HCT116 (cell line): ENCODE measurements around the gene PKD2. TPM values are rescaled to one million over a fixed set of nuclear protein-coding genes. Genes with fewer than 3 reads are reported as not detected.

Source experiments
- ATAC-seq: fragments of 200-7000 bp; cut with Tn5 transposase; 2 replicates; pipeline ENCODE4 v1.9.1; 2020; ENCODE audit warnings: mild to moderate bottlenecking, moderate library complexity
- BruUV-seq: library from RNA; stranded (reverse); fragments of 400-500 nt; replicated peaks from 2 replicates; lab custom pipeline; 2021; lab: Mats Ljungman, UMichigan
- CTCF ChIA-PET: fragments of 300-600 bp; sonication (Branson Sonifier 250); formaldehyde crosslinking; loops from one replicate; lab custom pipeline; 2021; ENCODE audit warnings: antibody characterized with exemption; lab: Charles Lee
- POLR2A ChIA-PET: fragments of 300-600, 350-600 bp; sonication (Branson Sonifier 250); formaldehyde crosslinking; loops from one replicate; lab custom pipeline; 2021; ENCODE audit warnings: antibody characterized with exemption; lab: Charles Lee
- RAD21 ChIA-PET, 2 experiments: fragments of 300-600 bp; sonication (Branson Sonifier 250); formaldehyde crosslinking; loops; one replicate each; lab custom pipeline; 2023; ENCODE audit warnings: low total read pairs in 2 of 2; ENCODE audit not compliant: uncharacterized antibody in 2 of 2, unreplicated experiment in 2 of 2, low non-redundant PET in 1 of 2; lab: Charles Lee
- DNase-seq: peaks from one replicate; pipeline ENCODE4 v3.0.0-alpha.2; 2010; ENCODE audit warnings: low read depth, low spot score
- H2AFZ ChIP-seq: fragments of 200-600 bp; shearing (Covaris generic), sonication (generic); 2 replicates; pipeline ENCODE4 v1.6.1; 2017; ENCODE audit warnings: low read depth, mixed run types, mixed read lengths, antibody characterized with exemption, low read length; ENCODE audit not compliant: poor library complexity, severe bottlenecking
- H3K27ac ChIP-seq: 2 replicates; pipeline ENCODE4 v1.5.1; 2012; ENCODE audit warnings: low read depth, low read length
- H3K27me3 ChIP-seq: fragments of 200-600 bp; sonication (generic); 2 replicates; pipeline ENCODE4 v1.6.1; 2016; ENCODE audit warnings: mixed run types, low read length, mixed read lengths; ENCODE audit not compliant: insufficient read depth
- H3K36me3 ChIP-seq, 2 experiments: fragments of 200-500 bp in 1 of 2; fragments of 200-600 bp in 1 of 2; sonication (Bioruptor generic) in 1 of 2; sonication (generic) in 1 of 2; 2 replicates each; pipeline versions ENCODE4 v1.5.1 to v1.6.1; 2014 to 2016; ENCODE audit warnings: low read length in 2 of 2, inconsistent platforms in 1 of 2, mixed read lengths in 1 of 2, mixed run types in 1 of 2; ENCODE audit not compliant: insufficient read depth in 2 of 2, control insufficient read depth in 1 of 2
- H3K4me1 ChIP-seq, 2 experiments: fragments of 200-600 bp in 1 of 2; sonication (generic) in 1 of 2; 2 replicates each; pipeline versions ENCODE4 v1.5.1 to v1.6.1; 2012 to 2017; ENCODE audit warnings: low read length in 2 of 2, inconsistent platforms in 1 of 2, mild to moderate bottlenecking in 1 of 2, mixed read lengths in 1 of 2, mixed run types in 1 of 2, moderate library complexity in 1 of 2; ENCODE audit not compliant: insufficient read depth in 2 of 2, control insufficient read depth in 1 of 2
- H3K4me2 ChIP-seq: fragments of 200-600 bp; sonication (generic); 2 replicates; pipeline ENCODE4 v1.6.1; 2017; ENCODE audit warnings: mixed run types, low read length, mixed read lengths
- H3K4me3 ChIP-seq, 2 experiments: fragments of 200-600 bp in 1 of 2; sonication (generic) in 1 of 2; replicated peaks in 1 of 2; 2 replicates each; pipeline ENCODE4 v1.5.1; 2011 to 2016; ENCODE audit warnings: low read length in 2 of 2, control low read depth in 1 of 2, low read depth in 1 of 2, mild to moderate bottlenecking in 1 of 2, mixed read lengths in 1 of 2, mixed run types in 1 of 2
- H3K79me2 ChIP-seq: fragments of 200-600 bp; sonication (generic); 2 replicates; pipeline ENCODE4 v1.6.1; 2017; ENCODE audit warnings: mild to moderate bottlenecking, mixed run types, low read length, moderate library complexity, mixed read lengths; ENCODE audit not compliant: insufficient read depth
- H3K9ac ChIP-seq: fragments of 200-600 bp; sonication (generic); 2 replicates; pipeline ENCODE4 v1.6.1; 2016; ENCODE audit warnings: low read length, mixed read lengths
- H3K9me2 ChIP-seq: fragments of 200-600 bp; sonication (generic), shearing (Covaris generic); 2 replicates; pipeline ENCODE4 v1.6.1; 2017; ENCODE audit warnings: mixed run types, mild to moderate bottlenecking, moderate library complexity; ENCODE audit not compliant: insufficient read depth
- H3K9me3 ChIP-seq, 2 experiments: fragments of 200-500 bp in 1 of 2; fragments of 200-600 bp in 1 of 2; sonication (Bioruptor generic) in 1 of 2; sonication (generic) in 1 of 2; 2 replicates each; pipeline ENCODE4 v1.6.1; 2014 to 2017; ENCODE audit warnings: low read length in 2 of 2, mixed read lengths in 2 of 2, inconsistent platforms in 1 of 2, low read depth in 1 of 2, mild to moderate bottlenecking in 1 of 2, mixed run types in 1 of 2, moderate library complexity in 1 of 2; ENCODE audit not compliant: control insufficient read depth in 1 of 2, insufficient read depth in 1 of 2
- H4K20me1 ChIP-seq: fragments of 200-600 bp; sonication (generic), shearing (Covaris generic); 2 replicates; pipeline ENCODE4 v1.6.1; 2017; ENCODE audit warnings: mixed run types, mild to moderate bottlenecking, moderate library complexity; ENCODE audit not compliant: insufficient read depth
- CBX3 ChIP-seq: IDR thresholded peaks from 2 replicates; pipeline ENCODE4 v1.6.1; 2012; ENCODE audit warnings: low read depth
- CEBPB ChIP-seq: IDR thresholded peaks from 2 replicates; pipeline ENCODE4 v1.6.1; 2012; ENCODE audit warnings: low read depth
- EGR1 ChIP-seq: IDR thresholded peaks from 2 replicates; pipeline ENCODE4 v1.6.1; 2012; ENCODE audit warnings: low read depth
- ELF1 ChIP-seq: IDR thresholded peaks from 2 replicates; pipeline ENCODE4 v1.6.1; 2012; ENCODE audit warnings: low read depth, borderline replicate concordance
- EZH2 ChIP-seq: fragments of 200-600 bp; sonication (generic); IDR thresholded peaks from 2 replicates; pipeline ENCODE4 v1.6.1; 2017; ENCODE audit warnings: antibody characterized with exemption, mixed run types
- RAD21 ChIP-seq: IDR thresholded peaks from 2 replicates; pipeline ENCODE4 v1.6.1; 2012; ENCODE audit warnings: low read depth, mild to moderate bottlenecking
- SIN3A ChIP-seq: IDR thresholded peaks from 2 replicates; pipeline ENCODE4 v1.6.1; 2012; ENCODE audit warnings: low read depth
- SP1 ChIP-seq: IDR thresholded peaks from 2 replicates; pipeline ENCODE4 v1.6.1; 2012; ENCODE audit warnings: low read depth
- SRF ChIP-seq: IDR thresholded peaks from 2 replicates; pipeline ENCODE4 v1.6.1; 2012; ENCODE audit warnings: low read depth
- YY1 ChIP-seq: IDR thresholded peaks from 2 replicates; pipeline ENCODE4 v1.6.1; 2011; ENCODE audit warnings: low read length, low read depth, moderate library complexity, mild to moderate bottlenecking; ENCODE audit not compliant: insufficient replicate concordance; ENCODE audit errors: extremely low read depth
- ZFX ChIP-seq: fragments of 450-650 bp; IDR thresholded peaks from 2 replicates; pipeline ENCODE4 v1.6.1; 2017
- ZNF274 ChIP-seq: fragments of 200-500 bp; sonication (Bioruptor generic); IDR thresholded peaks from 2 replicates; pipeline ENCODE4 v1.6.1; 2014; ENCODE audit warnings: mild to moderate bottlenecking, low read depth, low read length, inconsistent platforms
- intact Hi-C: fragments of 100-400 bp; cut with micrococcal nuclease; formaldehyde crosslinking; loops from 2 replicates; pipeline ENCODE4 v1.10.0; 2022
- total RNA-seq: library from RNA; stranded (reverse); gene quantifications from one replicate; pipeline ENCODE4 v1.2.1, GENCODE V29; 2021; ENCODE audit not compliant: unreplicated experiment
- TF ChIP-seq, protein P1 (sequence below): IDR thresholded peaks from 2 replicates; pipeline ENCODE4 v1.6.1; 2011; ENCODE audit warnings: mild to moderate bottlenecking, low read length, moderate library complexity; ENCODE audit not compliant: insufficient replicate concordance; ENCODE audit errors: extremely low read depth
- TF ChIP-seq, protein P2 (sequence below): IDR thresholded peaks from 2 replicates; pipeline ENCODE4 v1.6.1; 2012; ENCODE audit warnings: low read depth

PKD2 gene
- total RNA-seq, 1 experiment from 2014 or later = 10.1 TPM

DNA sequence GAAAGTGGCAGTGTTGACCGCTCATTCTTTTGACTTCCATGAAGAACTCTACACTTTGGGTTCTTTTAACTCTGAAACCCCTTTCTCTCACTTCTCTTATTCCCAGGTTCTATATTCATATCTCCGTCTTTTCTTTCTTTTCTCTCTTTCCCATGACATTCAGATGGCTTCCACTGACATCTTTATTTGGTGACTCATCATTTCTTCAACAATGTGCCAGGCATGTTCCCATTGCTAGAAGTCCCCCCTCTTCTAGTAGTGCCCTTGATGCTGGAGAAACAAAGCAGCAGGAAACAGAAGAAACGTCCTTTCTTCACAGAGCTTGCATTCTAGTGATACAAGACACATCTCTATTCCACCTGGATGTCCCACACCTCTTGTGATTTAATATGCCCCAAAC lies 33.3 kb downstream of the PKD2 start:
- TF ChIP-seq SIN3A = no peak
- no peak for TF ChIP-seq RAD21
- TF ChIP-seq ZNF274 = no peak
- TF ChIP-seq, protein P1, sequence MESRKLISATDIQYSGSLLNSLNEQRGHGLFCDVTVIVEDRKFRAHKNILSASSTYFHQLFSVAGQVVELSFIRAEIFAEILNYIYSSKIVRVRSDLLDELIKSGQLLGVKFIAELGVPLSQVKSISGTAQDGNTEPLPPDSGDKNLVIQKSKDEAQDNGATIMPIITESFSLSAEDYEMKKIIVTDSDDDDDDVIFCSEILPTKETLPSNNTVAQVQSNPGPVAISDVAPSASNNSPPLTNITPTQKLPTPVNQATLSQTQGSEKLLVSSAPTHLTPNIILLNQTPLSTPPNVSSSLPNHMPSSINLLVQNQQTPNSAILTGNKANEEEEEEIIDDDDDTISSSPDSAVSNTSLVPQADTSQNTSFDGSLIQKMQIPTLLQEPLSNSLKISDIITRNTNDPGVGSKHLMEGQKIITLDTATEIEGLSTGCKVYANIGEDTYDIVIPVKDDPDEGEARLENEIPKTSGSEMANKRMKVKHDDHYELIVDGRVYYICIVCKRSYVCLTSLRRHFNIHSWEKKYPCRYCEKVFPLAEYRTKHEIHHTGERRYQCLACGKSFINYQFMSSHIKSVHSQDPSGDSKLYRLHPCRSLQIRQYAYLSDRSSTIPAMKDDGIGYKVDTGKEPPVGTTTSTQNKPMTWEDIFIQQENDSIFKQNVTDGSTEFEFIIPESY = no peak
- no peak for TF ChIP-seq ELF1
- no peak for TF ChIP-seq SP1
- no peak for TF ChIP-seq EGR1
- TF ChIP-seq, all 23 proteins: peak for 0
- Histone ChIP-seq H2AFZ (no peak overlapping the region), H3K27ac (no peak overlapping the region), H3K36me3 (peaks cover 19 to 20% of the 10 kb centered on the region in 2 experiments; a peak in 3 of 4 replicates), H3K9me2 (no peaks in the 10 kb centered on the region), H3K79me2 (no peaks in the 10 kb centered on the region), H3K27me3 (no peaks in the 10 kb centered on the region), H3K4me1 (no peaks in the 10 kb centered on the region), H3K9ac (no peak overlapping the region), H3K9me3 (no peaks in the 10 kb centered on the region), H3K4me3 (no peak overlapping the region), H3K4me2 (no peak overlapping the region), H4K20me1 (no peaks in the 10 kb centered on the region)
- intact Hi-C loops = no loop called here
- ATAC-seq = no peak
- ChIA-PET POLR2A (no interaction called here), CTCF (no interaction called here), RAD21 (no interaction called here)
- BruUV-seq = no TSS peak
- no peak for DNase-seq

DNA sequence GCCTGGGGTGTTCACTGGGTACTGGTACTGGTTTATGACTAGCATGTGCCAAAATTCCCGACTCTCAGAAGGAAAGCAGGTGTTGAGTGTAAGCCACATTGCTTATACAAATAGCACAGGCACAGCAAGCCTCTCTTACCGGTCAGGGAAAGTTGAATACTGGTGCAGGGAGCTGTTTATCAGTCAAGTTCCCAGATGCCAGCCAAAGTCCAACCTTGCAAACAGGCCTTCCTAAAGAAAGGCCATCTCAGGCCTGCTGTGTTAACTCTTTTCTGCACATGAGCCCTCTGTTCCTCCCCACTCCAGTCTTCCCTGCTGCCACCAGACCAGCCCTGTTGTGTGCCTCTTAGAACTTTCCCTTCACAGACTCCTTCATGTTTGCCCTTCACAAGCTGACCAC lies 34.2 kb downstream of the PKD2 start:
- no peak for DNase-seq
- ChIA-PET POLR2A (no interaction called here), CTCF (interaction anchor here (1.2 kb wide), 1 partner anchor 8 kb away, joined by 3 read pairs; no protein-coding TSS in a partner anchor), RAD21 (no interaction called here)
- no TSS peak for BruUV-seq
- Histone ChIP-seq H3K27me3 (no peaks in the 10 kb centered on the region), H3K9me3 (no peaks in the 10 kb centered on the region), H3K27ac (no peak overlapping the region), H2AFZ (no peak overlapping the region), H3K4me3 (no peak overlapping the region), H3K4me1 (no peaks in the 10 kb centered on the region), H3K4me2 (no peak overlapping the region), H3K9ac (no peak overlapping the region), H4K20me1 (no peaks in the 10 kb centered on the region), H3K36me3 (peaks cover 19 to 20% of the 10 kb centered on the region in 2 experiments; a peak in 3 of 4 replicates), H3K9me2 (no peaks in the 10 kb centered on the region), H3K79me2 (no peaks in the 10 kb centered on the region)
- intact Hi-C loops = no loop called here
- no peak for ATAC-seq
- TF ChIP-seq, protein P1 = no peak
- TF ChIP-seq CEBPB (no peak), ZFX (no peak), YY1 (no peak), SRF (no peak), CBX3 (no peak), ZNF274 (no peak), RAD21 (no peak), EZH2 (no peak)
- TF ChIP-seq, protein P2, sequence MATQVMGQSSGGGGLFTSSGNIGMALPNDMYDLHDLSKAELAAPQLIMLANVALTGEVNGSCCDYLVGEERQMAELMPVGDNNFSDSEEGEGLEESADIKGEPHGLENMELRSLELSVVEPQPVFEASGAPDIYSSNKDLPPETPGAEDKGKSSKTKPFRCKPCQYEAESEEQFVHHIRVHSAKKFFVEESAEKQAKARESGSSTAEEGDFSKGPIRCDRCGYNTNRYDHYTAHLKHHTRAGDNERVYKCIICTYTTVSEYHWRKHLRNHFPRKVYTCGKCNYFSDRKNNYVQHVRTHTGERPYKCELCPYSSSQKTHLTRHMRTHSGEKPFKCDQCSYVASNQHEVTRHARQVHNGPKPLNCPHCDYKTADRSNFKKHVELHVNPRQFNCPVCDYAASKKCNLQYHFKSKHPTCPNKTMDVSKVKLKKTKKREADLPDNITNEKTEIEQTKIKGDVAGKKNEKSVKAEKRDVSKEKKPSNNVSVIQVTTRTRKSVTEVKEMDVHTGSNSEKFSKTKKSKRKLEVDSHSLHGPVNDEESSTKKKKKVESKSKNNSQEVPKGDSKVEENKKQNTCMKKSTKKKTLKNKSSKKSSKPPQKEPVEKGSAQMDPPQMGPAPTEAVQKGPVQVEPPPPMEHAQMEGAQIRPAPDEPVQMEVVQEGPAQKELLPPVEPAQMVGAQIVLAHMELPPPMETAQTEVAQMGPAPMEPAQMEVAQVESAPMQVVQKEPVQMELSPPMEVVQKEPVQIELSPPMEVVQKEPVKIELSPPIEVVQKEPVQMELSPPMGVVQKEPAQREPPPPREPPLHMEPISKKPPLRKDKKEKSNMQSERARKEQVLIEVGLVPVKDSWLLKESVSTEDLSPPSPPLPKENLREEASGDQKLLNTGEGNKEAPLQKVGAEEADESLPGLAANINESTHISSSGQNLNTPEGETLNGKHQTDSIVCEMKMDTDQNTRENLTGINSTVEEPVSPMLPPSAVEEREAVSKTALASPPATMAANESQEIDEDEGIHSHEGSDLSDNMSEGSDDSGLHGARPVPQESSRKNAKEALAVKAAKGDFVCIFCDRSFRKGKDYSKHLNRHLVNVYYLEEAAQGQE = no peak
